ENCODE data around the gene CNTLN. TPM values are rescaled to one million over a fixed set of nuclear protein-coding genes. Genes with fewer than 3 reads are reported as not detected.
"Not testable (repeated sequence)": the region's sequence is repeated elsewhere in the genome, so short reads cannot be mapped to it uniquely, and the experiment has no call there.

Gene CNTLN
- total RNA-seq, 4 donors from 2014 or later, result 1.6 to 7.0 (median 2.4) TPM

DNA sequence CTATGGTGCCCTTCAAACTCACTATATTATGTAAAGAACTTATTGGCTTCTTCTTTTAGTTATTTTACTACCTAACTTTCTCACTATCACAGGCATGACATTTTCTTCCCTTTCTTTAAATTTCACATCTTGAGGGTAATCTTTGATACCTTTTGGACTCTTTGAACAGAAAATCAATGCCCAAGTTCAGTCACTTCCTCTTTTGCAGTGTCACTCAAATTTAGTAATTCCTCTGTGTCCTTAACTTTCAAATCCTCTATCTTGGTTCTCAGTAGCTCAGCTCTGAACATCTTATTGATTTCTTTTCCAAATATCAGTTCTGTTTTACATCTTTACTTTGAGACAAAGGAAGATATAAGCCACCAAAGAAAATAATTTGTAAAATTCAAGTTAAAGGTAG is 25.5 kb downstream of the CNTLN start:
- TF ChIP-seq, protein P1, sequence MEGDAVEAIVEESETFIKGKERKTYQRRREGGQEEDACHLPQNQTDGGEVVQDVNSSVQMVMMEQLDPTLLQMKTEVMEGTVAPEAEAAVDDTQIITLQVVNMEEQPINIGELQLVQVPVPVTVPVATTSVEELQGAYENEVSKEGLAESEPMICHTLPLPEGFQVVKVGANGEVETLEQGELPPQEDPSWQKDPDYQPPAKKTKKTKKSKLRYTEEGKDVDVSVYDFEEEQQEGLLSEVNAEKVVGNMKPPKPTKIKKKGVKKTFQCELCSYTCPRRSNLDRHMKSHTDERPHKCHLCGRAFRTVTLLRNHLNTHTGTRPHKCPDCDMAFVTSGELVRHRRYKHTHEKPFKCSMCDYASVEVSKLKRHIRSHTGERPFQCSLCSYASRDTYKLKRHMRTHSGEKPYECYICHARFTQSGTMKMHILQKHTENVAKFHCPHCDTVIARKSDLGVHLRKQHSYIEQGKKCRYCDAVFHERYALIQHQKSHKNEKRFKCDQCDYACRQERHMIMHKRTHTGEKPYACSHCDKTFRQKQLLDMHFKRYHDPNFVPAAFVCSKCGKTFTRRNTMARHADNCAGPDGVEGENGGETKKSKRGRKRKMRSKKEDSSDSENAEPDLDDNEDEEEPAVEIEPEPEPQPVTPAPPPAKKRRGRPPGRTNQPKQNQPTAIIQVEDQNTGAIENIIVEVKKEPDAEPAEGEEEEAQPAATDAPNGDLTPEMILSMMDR (IDR thresholded peaks at IDR 0.05), result no peak
- TF ChIP-seq EP300 (IDR thresholded peaks at IDR 0.05; ENCODE audit: low read depth) (no peak), POLR2A (IDR thresholded peaks at IDR 0.05) (no peak), POLR2AphosphoS5 (IDR thresholded peaks at IDR 0.05) (no peak)
- Histone ChIP-seq H3K9me3 (no peaks in the 10 kb centered on the region), H3K36me3 (no peaks in the 10 kb centered on the region), H3K4me3 (no peak overlapping the region), H3K27ac (no peak overlapping the region), H3K4me1 (no peaks in the 10 kb centered on the region), H3K27me3 (no peaks in the 10 kb centered on the region)
- intact Hi-C loops (cut with DNase I; ENCODE audit: low total_unique reads) (no loop called here), in situ Hi-C loops (cut with MboI; ENCODE audit: low pct_ligation_motif_present in 1 of 4, low pct_unique_long_range_greater_than_20kb in 1 of 4, low sequenced_read_pairs in 3 of 4) (no loop called here)
- no peak for DNase-seq

DNA sequence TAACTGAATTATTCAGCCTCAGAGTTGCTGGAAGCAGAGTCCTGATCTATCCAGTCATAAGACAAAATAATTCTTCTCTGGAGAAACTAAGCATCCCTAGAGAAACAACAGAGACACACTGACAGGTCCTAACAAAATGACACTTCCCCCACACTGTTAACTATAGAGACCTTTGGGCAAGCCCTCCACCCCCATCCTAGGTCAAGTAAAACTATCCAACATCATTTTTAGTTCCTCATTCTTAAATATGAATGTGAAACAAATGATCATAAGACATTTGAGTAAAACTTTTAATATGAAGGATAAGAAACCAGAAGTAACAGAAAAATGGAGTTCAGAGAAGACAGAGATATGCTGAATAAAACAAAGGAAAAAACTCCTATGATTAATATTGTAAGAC is 30.9 kb downstream of the CNTLN start:
- Histone ChIP-seq H3K36me3 (no peaks in the 10 kb centered on the region), H3K4me3 (no peak overlapping the region), H3K4me1 (no peaks in the 10 kb centered on the region), H3K9me3 (peaks cover 0 to 5% of the 10 kb centered on the region in 2 donors), H3K27me3 (no peaks in the 10 kb centered on the region), H3K27ac (no peak overlapping the region)
- no peak for DNase-seq
- in situ Hi-C loops (cut with MboI; ENCODE audit: low pct_ligation_motif_present in 1 of 4, low pct_unique_long_range_greater_than_20kb in 1 of 4, low sequenced_read_pairs in 3 of 4) (no loop called here), intact Hi-C loops (cut with DNase I; ENCODE audit: low total_unique reads) (no loop called here)
- TF ChIP-seq POLR2AphosphoS5 (IDR thresholded peaks at IDR 0.05) (no peak), EP300 (IDR thresholded peaks at IDR 0.05; ENCODE audit: low read depth) (no peak), POLR2A (IDR thresholded peaks at IDR 0.05) (no peak)
- TF ChIP-seq, protein P1 (IDR thresholded peaks at IDR 0.05), result no peak

DNA sequence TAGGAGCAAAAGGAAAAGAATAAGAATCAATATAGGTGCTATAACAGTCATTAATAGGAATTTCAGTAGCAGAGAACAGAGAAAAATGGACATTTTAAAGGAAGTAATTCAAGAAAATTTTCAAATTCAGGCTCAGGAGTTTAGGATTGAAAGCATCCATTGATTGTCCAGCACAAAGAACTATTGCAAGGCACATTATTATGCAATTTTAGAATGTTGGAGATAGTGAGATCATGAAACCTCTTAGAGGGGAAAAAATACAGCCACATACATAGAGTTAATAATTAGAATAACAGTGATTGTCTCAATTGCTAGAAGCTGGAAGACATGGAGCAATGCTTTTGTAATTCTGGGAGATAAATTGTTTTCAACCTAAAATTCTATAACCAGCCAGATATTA is 31.5 kb downstream of the CNTLN start:
- Histone ChIP-seq H3K27me3 (no peaks in the 10 kb centered on the region), H3K9me3 (peaks cover 0 to 5% of the 10 kb centered on the region in 2 donors), H3K4me3 (no peak overlapping the region), H3K36me3 (no peaks in the 10 kb centered on the region), H3K27ac (no peak overlapping the region), H3K4me1 (no peaks in the 10 kb centered on the region)
- in situ Hi-C loops (cut with MboI; ENCODE audit: low pct_ligation_motif_present in 1 of 4, low pct_unique_long_range_greater_than_20kb in 1 of 4, low sequenced_read_pairs in 3 of 4), result no loop called here
- intact Hi-C loops (cut with DNase I; ENCODE audit: low total_unique reads), result no loop called here
- no peak for DNase-seq
- TF ChIP-seq, protein P1 (IDR thresholded peaks at IDR 0.05), result no peak

DNA sequence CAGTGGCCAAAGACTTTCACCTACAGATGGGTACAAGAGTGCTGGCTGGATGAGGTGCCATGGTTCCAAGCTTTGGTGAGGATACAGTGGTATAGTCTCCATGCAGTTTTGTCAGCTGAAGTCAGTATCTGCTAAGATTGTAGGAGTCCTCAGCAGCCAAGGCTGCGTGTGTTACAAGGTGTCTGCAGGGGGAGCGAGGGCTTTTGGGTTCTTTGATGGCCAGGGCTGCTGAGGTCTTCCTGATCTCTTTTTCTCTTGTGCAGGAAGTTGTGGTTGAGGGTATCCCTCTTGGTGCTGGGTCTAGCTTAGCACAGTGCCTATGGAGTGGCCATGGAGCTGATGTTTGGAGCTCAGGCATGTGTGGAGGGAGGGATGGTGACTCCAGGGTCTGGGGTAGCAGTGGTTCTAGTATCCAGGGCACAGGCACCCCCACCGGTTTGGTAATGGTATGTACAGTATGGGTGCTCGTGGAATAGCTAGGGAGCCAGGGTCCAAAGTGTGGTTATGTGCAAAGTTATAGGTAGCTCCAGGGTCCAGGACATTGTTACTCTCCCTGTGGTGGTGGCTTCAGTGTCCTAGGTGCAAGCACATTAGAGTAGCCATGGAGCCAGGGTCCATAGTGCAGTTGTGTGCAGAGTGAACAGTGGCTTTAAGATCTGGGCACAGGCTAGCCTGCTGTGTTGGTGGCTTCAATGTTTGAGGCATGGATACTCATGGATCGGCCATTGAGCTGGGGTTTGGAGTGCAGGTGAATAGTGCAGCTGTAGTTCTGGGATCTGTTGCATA is 36.7 kb downstream of the CNTLN start:
- intact Hi-C loops (cut with DNase I; ENCODE audit: low total_unique reads) (no loop called here), in situ Hi-C loops (cut with MboI; ENCODE audit: low pct_ligation_motif_present in 1 of 4, low pct_unique_long_range_greater_than_20kb in 1 of 4, low sequenced_read_pairs in 3 of 4) (no loop called here)
- Histone ChIP-seq H3K4me1 (peaks cover 0 to 1% (median 0%) of the 10 kb centered on the region in 4 donors), H3K4me3 (no peak overlapping the region), H3K27ac (no peak overlapping the region), H3K9me3 (peaks cover 0 to 5% of the 10 kb centered on the region in 2 donors), H3K36me3 (no peaks in the 10 kb centered on the region), H3K27me3 (no peaks in the 10 kb centered on the region)
- no peak for DNase-seq
- WGBS, 2 donors (ENCODE audit: low coverage in 1 of 2), result 79 to 100% methylated on average over 1 to 5 of the region's 5 CpGs
- no peak for TF ChIP-seq POLR2AphosphoS5 (IDR thresholded peaks at IDR 0.05)
- TF ChIP-seq EP300 (IDR thresholded peaks at IDR 0.05; ENCODE audit: low read depth), result no peak
- no peak for TF ChIP-seq POLR2A (IDR thresholded peaks at IDR 0.05)
- TF ChIP-seq, protein P1 (IDR thresholded peaks at IDR 0.05), result no peak

DNA sequence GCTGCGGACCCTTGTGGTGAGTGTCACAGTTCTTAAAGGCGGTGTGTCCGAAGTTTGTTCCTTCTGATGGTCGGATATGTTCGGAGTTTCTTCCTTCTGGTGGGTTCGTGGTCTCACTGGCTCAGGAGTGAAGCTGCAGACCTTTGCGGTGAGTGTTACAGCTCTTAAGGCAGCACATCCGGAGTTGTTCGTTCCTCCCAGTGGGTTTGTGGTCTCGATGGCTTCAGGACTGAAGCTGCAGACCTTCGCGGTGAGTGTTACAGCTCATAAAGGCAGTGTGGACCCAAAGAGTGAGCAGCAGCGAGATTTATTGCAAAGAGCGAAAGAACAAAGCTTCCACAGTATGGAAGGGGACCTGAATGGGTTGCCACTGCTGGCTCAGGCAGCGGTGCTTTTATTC is 42.7 kb downstream of the CNTLN start:
- not testable (repeated sequence) for H3K4me3 ChIP-seq, H3K9me3 ChIP-seq
- 94% methylated on average over 15 of the region's 15 CpGs; no CpG with 5 or more reads in 1 of the 2 donors for WGBS, 2 donors (ENCODE audit: low coverage in 1 of 2)

More for the DNA sequence above, 42.7 kb downstream of the CNTLN start:
- in situ Hi-C loops (cut with MboI; ENCODE audit: low pct_ligation_motif_present in 1 of 4, low pct_unique_long_range_greater_than_20kb in 1 of 4, low sequenced_read_pairs in 3 of 4); H3K4me1 ChIP-seq; intact Hi-C loops (cut with DNase I; ENCODE audit: low total_unique reads); DNase-seq; H3K27ac ChIP-seq; H3K27me3 ChIP-seq; H3K36me3 ChIP-seq: not testable (repeated sequence)

Measured in transverse colon (tissue), 4 donors.